NCI-H1436 (cell line): ENCODE data around the gene PDE4D.

Experiments used
- DNase-seq: peaks from one replicate; lab custom pipeline; 2025; lab: John Stamatoyannopoulos, UW

PDE4D gene

DNA sequence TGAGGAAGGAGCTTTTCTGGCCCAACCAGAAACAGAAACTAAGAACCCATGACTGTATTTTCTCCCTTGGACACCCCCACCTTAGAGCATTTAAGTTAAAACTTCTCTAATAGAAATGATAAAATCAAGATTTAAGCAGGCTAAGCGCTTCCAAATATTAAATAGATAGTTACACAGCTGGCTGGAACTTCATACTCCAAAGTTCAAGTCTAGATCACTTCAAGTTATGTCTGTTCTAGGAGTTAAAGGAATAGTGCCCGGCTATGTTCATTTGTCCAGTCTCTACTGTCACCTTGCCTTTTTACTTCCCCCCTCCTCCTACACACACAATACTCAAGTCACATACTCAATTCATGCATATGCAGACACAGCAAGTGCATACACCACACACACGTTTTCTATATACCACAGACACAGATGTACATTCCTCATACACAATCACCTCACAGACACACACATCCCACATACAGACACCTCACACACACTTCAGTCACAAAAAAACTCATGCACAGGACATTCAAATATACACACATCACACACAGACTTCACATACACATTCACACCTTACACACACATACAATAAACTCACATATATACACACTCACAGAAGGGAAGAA, 237.7 kb downstream of the PDE4D start:
- no peak for DNase-seq

GRCh38 chr5:59654691-59655090, 238.8 kb downstream of the PDE4D start:
- no peak for DNase-seq

- no peak for DNase-seq
Measured at GRCh38 chr5:59652449-59652848, 241.1 kb downstream of the PDE4D start.

GRCh38 chr5:59648949-59649921, 244.3 kb downstream of the PDE4D start:
- no peak for DNase-seq

GRCh38 chr5:59648038-59648831, 245.3 kb downstream of the PDE4D start:
- no peak for DNase-seq

- DNase-seq, result no peak
Measured at GRCh38 chr5:59645380-59645779, 248.1 kb downstream of the PDE4D start.

GRCh38 chr5:59640411-59640810, 253.1 kb downstream of the PDE4D start:
- DNase-seq, result no peak

DNA sequence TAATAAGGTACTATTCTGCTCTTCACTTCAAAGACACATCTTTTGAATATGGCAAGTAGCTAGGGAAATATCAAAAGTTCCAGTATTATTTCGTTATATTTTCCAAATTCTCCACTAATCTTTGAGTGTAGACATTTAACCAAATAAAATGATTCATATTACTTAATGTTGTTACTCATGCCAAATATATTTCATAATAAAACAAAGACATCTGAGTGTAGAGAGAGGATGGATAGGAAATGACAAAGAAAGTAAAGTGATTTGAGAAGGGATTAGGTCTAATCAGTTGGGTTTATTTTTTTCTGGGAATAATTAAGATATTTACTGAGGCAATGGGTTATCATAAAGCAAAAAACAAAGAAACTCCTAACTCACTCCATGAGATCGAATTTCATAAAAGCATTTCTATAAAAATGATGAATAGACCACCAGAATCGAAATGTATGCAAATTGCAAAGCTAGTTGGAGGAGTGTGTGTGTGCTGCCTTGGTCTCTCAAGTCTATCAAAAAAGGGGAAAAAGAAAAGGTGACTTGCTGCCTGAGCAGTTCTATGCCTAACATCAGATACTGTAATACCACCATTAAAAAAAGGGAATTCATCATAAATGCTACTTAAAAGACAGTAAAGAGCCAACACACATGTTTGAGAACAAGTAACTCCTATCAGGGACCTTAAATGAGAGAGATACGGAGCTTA, 255.5 kb downstream of the PDE4D start:
- no peak for DNase-seq

DNA sequence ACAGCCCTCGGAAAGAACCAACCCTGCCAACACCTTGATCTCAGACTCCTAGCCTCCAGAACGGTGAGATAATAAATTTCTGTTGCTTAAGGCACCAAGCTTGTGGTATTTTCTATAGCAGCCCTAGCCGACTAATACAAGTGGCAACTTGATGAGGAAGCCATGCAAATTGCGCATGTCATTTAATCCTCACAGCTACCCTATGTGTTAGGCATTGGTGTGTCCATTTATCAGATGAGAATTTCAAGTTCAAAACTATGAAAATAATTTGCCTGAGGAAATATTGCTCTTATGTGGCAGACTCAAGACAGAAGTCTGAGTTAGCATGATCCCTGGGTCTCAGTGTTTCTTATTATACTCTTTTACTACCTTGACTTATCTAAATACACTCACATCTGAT, 264.0 kb downstream of the PDE4D start:
- DNase-seq, result no peak

- DNase-seq, result no peak
Measured at GRCh38 chr5:59628062-59628828, 265.3 kb downstream of the PDE4D start.

- DNase-seq, result no peak
Measured at GRCh38 chr5:59624898-59625297, 268.6 kb downstream of the PDE4D start.

DNA sequence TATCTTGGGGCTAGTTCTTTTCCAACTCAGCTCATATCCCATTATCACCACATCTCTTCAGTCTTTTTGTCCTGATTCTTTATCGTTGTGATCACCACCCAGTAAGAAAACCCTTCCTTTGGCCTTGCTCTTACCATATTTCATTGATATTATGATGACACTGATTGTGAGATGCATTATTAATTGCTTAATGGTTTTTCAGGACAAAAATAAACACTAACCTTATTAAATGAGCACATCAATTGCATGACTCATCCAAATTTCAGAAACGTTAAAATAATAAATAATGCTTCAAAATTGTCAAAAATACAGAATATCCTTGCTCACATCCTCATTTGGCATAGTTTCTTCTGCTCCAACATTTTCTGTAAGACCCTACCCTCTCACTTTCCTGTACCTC, 270.7 kb downstream of the PDE4D start:
- no peak for DNase-seq

GRCh38 chr5:59621477-59621876, 272.0 kb downstream of the PDE4D start:
- DNase-seq, result no peak

GRCh38 chr5:59620535-59621212, 272.9 kb downstream of the PDE4D start:
- DNase-seq, result no peak

DNA sequence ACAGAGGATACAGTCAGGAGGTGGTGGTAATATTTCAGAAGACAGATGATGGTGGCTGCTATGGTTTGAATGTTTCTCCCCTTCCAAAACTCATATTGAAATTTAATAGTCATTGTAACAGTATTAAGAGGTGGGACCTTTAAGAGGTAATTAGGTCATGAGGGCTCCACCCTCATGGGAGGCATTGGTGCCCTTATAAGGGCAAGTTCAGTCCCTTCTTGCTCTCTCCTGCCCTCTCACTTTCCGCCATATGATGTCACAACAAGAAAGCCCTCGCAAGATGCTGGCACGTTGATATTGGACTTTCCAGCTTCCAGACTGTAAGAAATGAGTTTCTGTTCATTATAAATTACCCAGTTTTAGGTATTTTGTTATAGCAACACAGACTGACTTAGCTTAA, 274.9 kb downstream of the PDE4D start:
- DNase-seq, result no peak

DNA sequence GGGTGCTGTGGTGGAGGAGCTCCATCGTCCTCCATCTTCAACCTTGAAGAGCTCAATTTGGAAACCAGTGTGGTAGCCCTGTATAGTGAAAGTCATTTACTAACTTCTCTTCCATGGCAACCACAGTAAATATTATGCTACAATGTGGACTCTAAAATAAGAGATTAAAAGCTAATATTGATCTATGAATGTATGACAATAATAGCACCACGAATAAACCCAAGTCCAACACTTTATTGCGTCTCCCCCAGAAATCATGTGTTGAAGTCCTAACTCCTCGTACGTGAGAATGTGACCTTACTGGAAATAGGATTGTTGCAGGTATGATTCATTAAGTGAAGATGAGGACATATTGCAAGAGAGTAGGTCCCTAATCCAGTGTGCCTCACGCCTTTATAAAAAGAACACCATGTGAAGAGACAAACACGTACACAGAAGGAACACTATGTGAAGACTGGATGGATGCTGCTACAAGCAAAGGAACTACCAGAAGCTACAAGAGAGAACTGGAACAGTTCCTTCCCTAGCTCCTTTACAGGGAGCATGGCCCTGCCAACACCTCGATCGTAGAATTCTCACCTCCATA, 276.2 kb downstream of the PDE4D start:
- no peak for DNase-seq

GRCh38 chr5:59616413-59616812, 277.1 kb downstream of the PDE4D start:
- DNase-seq, result no peak

GRCh38 chr5:59615272-59615671, 278.3 kb downstream of the PDE4D start:
- no peak for DNase-seq

DNA sequence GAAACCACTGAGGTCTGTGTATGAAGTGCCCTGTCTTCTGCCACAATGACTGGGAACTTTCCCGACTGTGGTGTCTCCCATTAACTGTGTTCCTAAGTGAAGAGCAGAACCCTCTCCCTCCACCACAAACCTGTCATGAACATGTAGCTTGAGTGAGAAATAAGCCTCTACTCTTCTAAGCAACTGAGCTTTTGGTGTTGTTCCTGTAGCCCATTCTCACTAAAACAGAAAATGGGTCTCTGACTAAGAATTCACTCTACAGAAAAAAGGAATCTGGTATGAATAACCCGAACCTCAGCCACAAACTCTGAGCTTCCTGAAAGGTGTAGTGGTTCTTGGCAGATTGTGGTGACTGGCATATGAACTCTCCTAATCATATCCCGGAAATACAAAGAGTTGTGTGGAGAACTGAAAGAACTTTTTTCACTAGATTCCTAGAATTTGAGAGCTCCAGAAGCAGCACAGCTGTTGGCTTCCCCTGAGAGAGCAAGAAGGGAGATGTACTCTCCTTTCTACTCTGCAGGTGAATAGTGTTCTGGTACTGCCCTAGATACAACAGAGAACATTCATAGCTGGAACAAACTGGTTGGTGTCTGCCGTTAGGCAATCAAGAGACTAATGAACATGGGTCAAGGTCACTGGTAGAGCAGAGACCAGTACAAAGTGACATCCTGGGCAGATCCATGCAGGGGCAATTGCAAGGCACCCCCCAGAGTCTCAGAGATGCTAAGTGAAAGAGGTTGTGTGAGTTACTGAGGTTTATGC, 283.8 kb downstream of the PDE4D start:
- DNase-seq, result no peak
